ENCODE results near the gene ITGAL. TPM values are rescaled to one million over a fixed set of nuclear protein-coding genes. Genes with fewer than 3 reads are reported as not detected.

Gene ITGAL
- total and polyA plus RNA-seq, 8 donors: 2.9 to 60.2 (median 5.6) TPM

DNA sequence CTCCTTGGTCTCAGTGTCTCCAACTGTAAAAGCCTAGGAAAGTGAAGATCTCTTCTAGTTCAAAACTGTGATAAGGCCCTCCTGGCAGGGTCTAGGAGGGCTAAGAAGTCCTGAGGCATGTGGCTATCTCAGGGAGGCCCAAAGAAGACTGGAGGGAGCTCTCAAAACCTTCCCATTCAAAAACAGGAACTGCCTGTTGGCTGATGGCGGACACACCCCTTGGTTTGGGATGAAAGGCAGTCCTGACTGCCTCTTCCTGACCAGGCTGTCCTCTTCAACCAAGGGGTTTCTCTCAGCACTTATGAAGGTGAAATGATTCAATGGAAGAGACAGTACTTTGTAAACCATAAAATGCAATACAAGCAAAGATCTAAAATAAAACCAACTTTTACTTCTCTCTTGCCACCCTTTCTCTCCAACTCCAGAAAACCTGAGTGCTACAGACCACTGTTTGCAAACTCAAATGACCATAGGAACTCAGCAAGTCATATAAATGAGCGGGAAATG is 80.9 kb downstream of the ITGAL start:
- H3K27me3 ChIP-seq: no peaks in the 10 kb centered on the region
- peaks cover 0 to 31% of the 10 kb centered on the region in 2 donors for H3K36me3 ChIP-seq
- DNase-seq (no peak), ATAC-seq (no peak)
- peaks cover 0 to 44% of the 10 kb centered on the region in 2 donors for H3K4me1 ChIP-seq
- TF ChIP-seq, protein P1, sequence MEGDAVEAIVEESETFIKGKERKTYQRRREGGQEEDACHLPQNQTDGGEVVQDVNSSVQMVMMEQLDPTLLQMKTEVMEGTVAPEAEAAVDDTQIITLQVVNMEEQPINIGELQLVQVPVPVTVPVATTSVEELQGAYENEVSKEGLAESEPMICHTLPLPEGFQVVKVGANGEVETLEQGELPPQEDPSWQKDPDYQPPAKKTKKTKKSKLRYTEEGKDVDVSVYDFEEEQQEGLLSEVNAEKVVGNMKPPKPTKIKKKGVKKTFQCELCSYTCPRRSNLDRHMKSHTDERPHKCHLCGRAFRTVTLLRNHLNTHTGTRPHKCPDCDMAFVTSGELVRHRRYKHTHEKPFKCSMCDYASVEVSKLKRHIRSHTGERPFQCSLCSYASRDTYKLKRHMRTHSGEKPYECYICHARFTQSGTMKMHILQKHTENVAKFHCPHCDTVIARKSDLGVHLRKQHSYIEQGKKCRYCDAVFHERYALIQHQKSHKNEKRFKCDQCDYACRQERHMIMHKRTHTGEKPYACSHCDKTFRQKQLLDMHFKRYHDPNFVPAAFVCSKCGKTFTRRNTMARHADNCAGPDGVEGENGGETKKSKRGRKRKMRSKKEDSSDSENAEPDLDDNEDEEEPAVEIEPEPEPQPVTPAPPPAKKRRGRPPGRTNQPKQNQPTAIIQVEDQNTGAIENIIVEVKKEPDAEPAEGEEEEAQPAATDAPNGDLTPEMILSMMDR (IDR thresholded peaks at IDR 0.05): no peak
- intact Hi-C loops (cut with DNase I): no loop called here
- no peak overlapping the region for H3K4me3 ChIP-seq
- H3K27ac ChIP-seq: peak overlapping the region in 1 of 2 donors; percentile 33
- H3K9me3 ChIP-seq: no peaks in the 10 kb centered on the region

DNA sequence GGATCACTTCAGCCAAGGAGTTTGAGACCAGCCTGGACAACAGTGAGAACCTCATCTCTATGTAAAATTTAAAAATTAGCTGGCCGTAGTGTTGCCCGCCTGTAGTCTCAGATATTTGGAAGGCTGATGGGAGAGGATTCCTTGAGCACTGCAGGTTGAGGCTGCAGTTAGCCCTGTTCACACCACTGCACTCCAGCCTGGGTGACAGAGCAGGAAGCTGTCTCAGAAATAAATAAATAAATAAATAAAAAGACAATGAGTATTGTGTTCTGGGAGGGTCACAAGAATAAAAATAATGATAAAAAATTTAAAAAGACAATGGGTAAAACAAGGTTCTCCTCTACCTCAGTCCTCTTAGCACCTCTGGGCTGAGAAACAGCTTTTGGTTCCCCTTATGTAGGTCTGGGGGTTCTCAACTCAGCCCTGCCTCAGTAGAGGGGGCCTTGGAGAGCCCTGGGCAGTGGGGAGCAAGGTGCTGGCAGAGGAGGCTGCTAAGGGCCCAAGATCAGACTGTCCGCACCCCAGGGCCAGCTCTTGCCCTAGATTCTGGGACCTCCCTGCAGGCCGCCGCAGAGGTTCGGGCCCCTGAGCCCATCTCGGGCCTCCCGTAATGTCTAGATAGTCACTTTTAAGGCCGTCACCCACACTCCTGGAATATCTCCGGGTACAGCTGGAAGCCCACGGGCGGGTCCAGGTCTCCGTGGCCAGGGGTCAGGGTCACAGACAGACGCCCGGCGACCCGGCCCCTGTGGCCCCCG is 82.2 kb downstream of the ITGAL start:
- ATAC-seq (no peak), DNase-seq (peak in 1 of 4 donors; percentile 72)
- no peaks in the 10 kb centered on the region for H3K27me3 ChIP-seq
- H3K9me3 ChIP-seq: no peaks in the 10 kb centered on the region
- peaks cover 0 to 57% of the 10 kb centered on the region in 2 donors for H3K4me1 ChIP-seq
- TF ChIP-seq, protein P1 (IDR thresholded peaks at IDR 0.05): no peak
- H3K27ac ChIP-seq: no peak overlapping the region
- H3K4me3 ChIP-seq: no peak overlapping the region
- intact Hi-C loops (cut with DNase I): no loop called here
- peaks cover 0 to 31% of the 10 kb centered on the region in 2 donors for H3K36me3 ChIP-seq

GRCh38 chr16:30555315-30556124 is 83.0 kb downstream of the ITGAL start:
- intact Hi-C loops (cut with DNase I): no loop called here
- DNase-seq (peak in 1 of 4 donors; percentile 76), ATAC-seq (no peak)
- Histone ChIP-seq H3K27me3 (no peaks in the 10 kb centered on the region), H3K36me3 (peaks cover 0 to 31% of the 10 kb centered on the region in 2 donors), H3K4me1 (peaks cover 0 to 62% of the 10 kb centered on the region in 2 donors), H3K27ac (no peak overlapping the region), H3K4me3 (no peak overlapping the region), H3K9me3 (no peaks in the 10 kb centered on the region)
- TF ChIP-seq, protein P1 (IDR thresholded peaks at IDR 0.05): no peak

- ATAC-seq: no peak
- intact Hi-C loops (cut with DNase I): no loop called here
- DNase-seq: peak in 1 of 4 donors; percentile 62
Observed at GRCh38 chr16:30556125-30556473, 83.6 kb downstream of the ITGAL start.

More at GRCh38 chr16:30556125-30556473, 83.6 kb downstream of the ITGAL start:
- Histone ChIP-seq H3K36me3 (peaks cover 0 to 31% of the 10 kb centered on the region in 2 donors), H3K27me3 (no peaks in the 10 kb centered on the region), H3K4me3 (no peak overlapping the region), H3K4me1 (peaks cover 0 to 67% of the 10 kb centered on the region in 2 donors), H3K27ac (no peak overlapping the region), H3K9me3 (no peaks in the 10 kb centered on the region)
- TF ChIP-seq, protein P1 (IDR thresholded peaks at IDR 0.05): no peak
